Dermis blood vessel endothelial cell (primary cell): ENCODE measurements around the gene GRID2. TPM values are rescaled to one million over a fixed set of nuclear protein-coding genes. Genes with fewer than 3 reads are reported as not detected.

ENCODE experiments used
- DNase-seq: peaks from one replicate; pipeline ENCODE4 v3.0.0; 2010
- total RNA-seq: library from RNA; depleted of rRNA; stranded (reverse); fragments of >200 nt; gene quantifications from 2 replicates; pipeline ENCODE4 v1.2.3, GENCODE V29; 2014

GRID2 gene
- total RNA-seq, 1 donor from 2014 or later, result not detected

GRCh38 chr4:92535599-92535998 is 231.8 kb downstream of the GRID2 start:
- DNase-seq, result no peak

- no peak for DNase-seq
Measured at GRCh38 chr4:92551616-92552015, 247.8 kb downstream of the GRID2 start.

- DNase-seq, result no peak
Measured at GRCh38 chr4:92566269-92566668, 262.5 kb downstream of the GRID2 start.

GRCh38 chr4:92580816-92581215 is 277.1 kb downstream of the GRID2 start:
- DNase-seq, result no peak

GRCh38 chr4:92599044-92599443 is 295.3 kb downstream of the GRID2 start:
- DNase-seq, result no peak

GRCh38 chr4:92600638-92601037 is 296.9 kb downstream of the GRID2 start:
- DNase-seq, result no peak

- DNase-seq, result no peak
Measured at GRCh38 chr4:92606227-92606626, 302.5 kb downstream of the GRID2 start.

- no peak for DNase-seq
Measured at GRCh38 chr4:92615049-92615448, 311.3 kb downstream of the GRID2 start.

- no peak for DNase-seq
Measured at GRCh38 chr4:92618968-92619367, 315.2 kb downstream of the GRID2 start.

GRCh38 chr4:92629302-92629701 is 325.5 kb downstream of the GRID2 start:
- no peak for DNase-seq

- no peak for DNase-seq
Measured at GRCh38 chr4:92634882-92635281, 331.1 kb downstream of the GRID2 start.

GRCh38 chr4:92636038-92636806 is 332.5 kb downstream of the GRID2 start:
- DNase-seq, result no peak

- no peak for DNase-seq
Measured at GRCh38 chr4:92641409-92641808, 337.6 kb downstream of the GRID2 start.

- no peak for DNase-seq
Measured at GRCh38 chr4:92646826-92647225, 343.1 kb downstream of the GRID2 start.

- DNase-seq, result no peak
Measured at GRCh38 chr4:92651536-92651935, 347.8 kb downstream of the GRID2 start.

GRCh38 chr4:92654084-92654483 is 350.3 kb downstream of the GRID2 start:
- no peak for DNase-seq

- no peak for DNase-seq
Measured at GRCh38 chr4:92657695-92658094, 353.9 kb downstream of the GRID2 start.

GRCh38 chr4:92658318-92658717 is 354.6 kb downstream of the GRID2 start:
- DNase-seq, result no peak

- DNase-seq, result no peak
Measured at GRCh38 chr4:92677805-92678204, 374.0 kb downstream of the GRID2 start.

GRCh38 chr4:92678292-92678691 is 374.5 kb downstream of the GRID2 start:
- no peak for DNase-seq

- no peak for DNase-seq
Measured at GRCh38 chr4:92679149-92679548, 375.4 kb downstream of the GRID2 start.

GRCh38 chr4:92714640-92715039 is 410.9 kb downstream of the GRID2 start:
- no peak for DNase-seq

- DNase-seq, result no peak
Measured at GRCh38 chr4:92733231-92733630, 429.5 kb downstream of the GRID2 start.

- no peak for DNase-seq
Measured at GRCh38 chr4:92735025-92735665, 431.4 kb downstream of the GRID2 start.
